Mesothelial cell of epicardium (in vitro differentiated cells): ENCODE measurements around the gene CES1. TPM values are rescaled to one million over a fixed set of nuclear protein-coding genes. Genes with fewer than 3 reads are reported as not detected.
A peak's percentile ranks its signal among the peaks of the same experiment; 100 is the strongest.

Source experiments
- DNase-seq, 2 experiments: peaks; one replicate each; pipeline ENCODE4 v3.0.0; 2021; ENCODE audit warnings: low spot score in 2 of 2; ENCODE audit not compliant: unreplicated experiment in 2 of 2
- H3K27ac Mint-ChIP-seq: 2 replicates; pipeline ENCODE4 v1.8.0; 2021; ENCODE audit warnings: mixed read lengths
- H3K27me3 Mint-ChIP-seq: 2 replicates; pipeline ENCODE4 v1.8.0; 2021; ENCODE audit warnings: low read depth, mixed read lengths
- H3K36me3 Mint-ChIP-seq: 2 replicates; pipeline ENCODE4 v1.8.0; 2021; ENCODE audit warnings: mixed read lengths
- H3K4me1 Mint-ChIP-seq: 2 replicates; pipeline ENCODE4 v1.8.0; 2021; ENCODE audit warnings: mixed read lengths
- H3K4me3 Mint-ChIP-seq: 2 replicates; pipeline ENCODE4 v1.8.0; 2021; ENCODE audit warnings: mild to moderate bottlenecking, moderate library complexity, mixed read lengths
- H3K9me3 Mint-ChIP-seq: 2 replicates; pipeline ENCODE4 v1.8.0; 2021; ENCODE audit warnings: mixed read lengths
- CTCF ChIP-seq: fragments of 200-600 bp; sonication (generic); IDR thresholded peaks from one replicate; pipeline ENCODE4 v1.5.0; 2021; ENCODE audit warnings: antibody characterized with exemption; ENCODE audit not compliant: unreplicated experiment
- total RNA-seq: library from RNA; stranded (reverse); gene quantifications from 3 replicates; pipeline ENCODE4 v1.2.1, GENCODE V29; 2021

The CES1 gene
- 0.45 TPM in 1 of 3 replicates, not detected in the others for total RNA-seq

GRCh38 chr16:55832773-55833691 lies at the start of gene CES1:
Gene CES1 (minus strand): TSS chr16:55833096. CDS start chr16:55833055, 41 bp downstream.
- Mint-ChIP-seq H3K4me3 (no peak within 1 kb of the TSS), H3K4me1 (peaks cover 5% of the 10 kb centered on the region), H3K36me3 (no peaks in the 10 kb centered on the region), H3K27ac (no peak within 1 kb of the TSS), H3K27me3 (peaks cover 22% of the 10 kb centered on the region), H3K9me3 (no peaks in the 10 kb centered on the region)
- no peak for TF ChIP-seq CTCF
- peak in 1 of 2 experiments; percentile 41 for DNase-seq

GRCh38 chr16:55876854-55877253 lies 44.0 kb upstream of the CES1 start:
- Mint-ChIP-seq H3K27ac (peak overlapping the region; percentile 72), H3K4me1 (peaks cover 14% of the 10 kb centered on the region), H3K4me3 (no peak overlapping the region), H3K27me3 (peaks cover 29% of the 10 kb centered on the region), H3K9me3 (no peaks in the 10 kb centered on the region), H3K36me3 (no peaks in the 10 kb centered on the region)
- TF ChIP-seq CTCF = no peak
- DNase-seq = peak; percentile 37 to 76

- no peaks in the 10 kb centered on the region for H3K9me3 Mint-ChIP-seq
- no peak for TF ChIP-seq CTCF
- peaks cover 27% of the 10 kb centered on the region for H3K27me3 Mint-ChIP-seq
- no peaks in the 10 kb centered on the region for H3K36me3 Mint-ChIP-seq
- H3K27ac Mint-ChIP-seq = no peak within 1 kb of the TSS
- peaks cover 14% of the 10 kb centered on the region for H3K4me1 Mint-ChIP-seq
- H3K4me3 Mint-ChIP-seq = no peak within 1 kb of the TSS
- no peak for DNase-seq
Measured at GRCh38 chr16:55875273-55875672, 42.4 kb upstream of the CES1 start, which contains the start of gene CES5A. Gene CES5A (minus strand): TSS chr16:55875373. CDS start chr16:55875221, 152 bp downstream.

GRCh38 chr16:55873122-55873521 lies 40.2 kb upstream of the CES1 start:
- no peak for DNase-seq
- H3K27me3 Mint-ChIP-seq = peaks cover 22% of the 10 kb centered on the region
- no peak for TF ChIP-seq CTCF
- peaks cover 14% of the 10 kb centered on the region for H3K4me1 Mint-ChIP-seq
- no peaks in the 10 kb centered on the region for H3K36me3 Mint-ChIP-seq
- no peaks in the 10 kb centered on the region for H3K9me3 Mint-ChIP-seq
- H3K4me3 Mint-ChIP-seq = no peak overlapping the region
- no peak overlapping the region for H3K27ac Mint-ChIP-seq

- peaks cover 21% of the 10 kb centered on the region for H3K27me3 Mint-ChIP-seq
- TF ChIP-seq CTCF = no peak
- no peak for DNase-seq
- peaks cover 10% of the 10 kb centered on the region for H3K4me1 Mint-ChIP-seq
- H3K27ac Mint-ChIP-seq = no peak overlapping the region
- no peak overlapping the region for H3K4me3 Mint-ChIP-seq
- no peaks in the 10 kb centered on the region for H3K36me3 Mint-ChIP-seq
- no peaks in the 10 kb centered on the region for H3K9me3 Mint-ChIP-seq
Measured at GRCh38 chr16:55872130-55872529, 39.2 kb upstream of the CES1 start.
